ENCODE results near the gene SPATA32.

- TF ChIP-seq, protein P1, sequence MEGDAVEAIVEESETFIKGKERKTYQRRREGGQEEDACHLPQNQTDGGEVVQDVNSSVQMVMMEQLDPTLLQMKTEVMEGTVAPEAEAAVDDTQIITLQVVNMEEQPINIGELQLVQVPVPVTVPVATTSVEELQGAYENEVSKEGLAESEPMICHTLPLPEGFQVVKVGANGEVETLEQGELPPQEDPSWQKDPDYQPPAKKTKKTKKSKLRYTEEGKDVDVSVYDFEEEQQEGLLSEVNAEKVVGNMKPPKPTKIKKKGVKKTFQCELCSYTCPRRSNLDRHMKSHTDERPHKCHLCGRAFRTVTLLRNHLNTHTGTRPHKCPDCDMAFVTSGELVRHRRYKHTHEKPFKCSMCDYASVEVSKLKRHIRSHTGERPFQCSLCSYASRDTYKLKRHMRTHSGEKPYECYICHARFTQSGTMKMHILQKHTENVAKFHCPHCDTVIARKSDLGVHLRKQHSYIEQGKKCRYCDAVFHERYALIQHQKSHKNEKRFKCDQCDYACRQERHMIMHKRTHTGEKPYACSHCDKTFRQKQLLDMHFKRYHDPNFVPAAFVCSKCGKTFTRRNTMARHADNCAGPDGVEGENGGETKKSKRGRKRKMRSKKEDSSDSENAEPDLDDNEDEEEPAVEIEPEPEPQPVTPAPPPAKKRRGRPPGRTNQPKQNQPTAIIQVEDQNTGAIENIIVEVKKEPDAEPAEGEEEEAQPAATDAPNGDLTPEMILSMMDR (IDR thresholded peaks at IDR 0.05; ENCODE audit: low read depth, low read length, poor library complexity, severe bottlenecking), result no peak
- TF ChIP-seq EZH2phosphoT487 (IDR thresholded peaks at IDR 0.05; ENCODE audit: borderline replicate concordance, low read length), result no peak
Observed at GRCh38 chr17:45247429-45248131, 14.3 kb downstream of the SPATA32 start.

Data from DOHH2 (cell line).